ENCODE measurements around the gene MAPK6. TPM values are rescaled to one million over a fixed set of nuclear protein-coding genes. Genes with fewer than 3 reads are reported as not detected.

MAPK6 gene
- total and polyA plus RNA-seq, 9 of the 15 experiments (the other 6 are each of a cell fraction or from before 2014, with no cell fraction given) = 28.5 to 97.1 (median 74.0) TPM

DNA sequence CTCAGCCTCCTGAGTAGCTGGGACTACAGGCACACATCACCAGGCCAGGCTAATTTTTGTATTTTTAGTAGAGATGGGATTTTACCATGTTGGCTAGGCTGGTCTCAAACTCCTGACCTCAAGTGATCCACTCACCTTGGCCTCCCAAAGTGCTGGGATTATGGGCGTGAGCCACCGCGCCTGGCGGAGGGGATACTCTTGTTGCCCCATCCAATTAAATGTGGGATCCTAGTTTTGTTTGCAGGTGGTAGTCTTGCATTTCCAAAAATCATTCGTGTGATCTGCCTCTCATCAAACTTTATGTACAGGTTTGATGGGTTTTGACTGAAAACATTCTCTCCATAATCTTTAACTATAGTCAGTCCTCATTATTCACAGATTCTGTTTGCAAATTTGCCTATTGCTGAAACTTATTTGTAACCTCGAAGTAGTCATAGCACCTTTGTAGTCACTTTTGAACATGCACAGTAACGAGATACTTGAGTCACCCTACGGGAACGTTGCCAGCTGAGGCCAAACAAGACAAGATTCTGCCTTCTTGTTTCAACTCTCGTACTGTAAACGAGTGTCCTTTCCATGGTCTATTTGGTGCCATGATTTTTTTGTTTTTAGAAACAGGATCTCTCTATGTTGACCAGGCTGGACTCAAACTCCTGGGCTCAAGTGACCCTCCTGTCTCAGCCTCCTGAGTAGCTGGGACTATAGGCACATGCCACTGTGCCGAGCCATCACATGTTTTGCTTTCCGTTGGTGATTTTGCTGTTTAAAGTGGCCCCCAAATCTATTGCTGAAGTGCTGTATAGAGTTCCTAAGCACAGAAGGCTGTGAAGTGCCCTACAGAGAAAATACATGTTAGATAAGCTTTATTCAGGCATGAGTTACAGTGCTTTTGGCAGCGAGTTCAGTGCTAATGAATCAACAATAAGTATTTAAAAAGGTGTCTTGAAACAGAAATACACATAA lies 8.1 kb upstream of the MAPK6 start (continued):
- TF ChIP-seq, protein P1, sequence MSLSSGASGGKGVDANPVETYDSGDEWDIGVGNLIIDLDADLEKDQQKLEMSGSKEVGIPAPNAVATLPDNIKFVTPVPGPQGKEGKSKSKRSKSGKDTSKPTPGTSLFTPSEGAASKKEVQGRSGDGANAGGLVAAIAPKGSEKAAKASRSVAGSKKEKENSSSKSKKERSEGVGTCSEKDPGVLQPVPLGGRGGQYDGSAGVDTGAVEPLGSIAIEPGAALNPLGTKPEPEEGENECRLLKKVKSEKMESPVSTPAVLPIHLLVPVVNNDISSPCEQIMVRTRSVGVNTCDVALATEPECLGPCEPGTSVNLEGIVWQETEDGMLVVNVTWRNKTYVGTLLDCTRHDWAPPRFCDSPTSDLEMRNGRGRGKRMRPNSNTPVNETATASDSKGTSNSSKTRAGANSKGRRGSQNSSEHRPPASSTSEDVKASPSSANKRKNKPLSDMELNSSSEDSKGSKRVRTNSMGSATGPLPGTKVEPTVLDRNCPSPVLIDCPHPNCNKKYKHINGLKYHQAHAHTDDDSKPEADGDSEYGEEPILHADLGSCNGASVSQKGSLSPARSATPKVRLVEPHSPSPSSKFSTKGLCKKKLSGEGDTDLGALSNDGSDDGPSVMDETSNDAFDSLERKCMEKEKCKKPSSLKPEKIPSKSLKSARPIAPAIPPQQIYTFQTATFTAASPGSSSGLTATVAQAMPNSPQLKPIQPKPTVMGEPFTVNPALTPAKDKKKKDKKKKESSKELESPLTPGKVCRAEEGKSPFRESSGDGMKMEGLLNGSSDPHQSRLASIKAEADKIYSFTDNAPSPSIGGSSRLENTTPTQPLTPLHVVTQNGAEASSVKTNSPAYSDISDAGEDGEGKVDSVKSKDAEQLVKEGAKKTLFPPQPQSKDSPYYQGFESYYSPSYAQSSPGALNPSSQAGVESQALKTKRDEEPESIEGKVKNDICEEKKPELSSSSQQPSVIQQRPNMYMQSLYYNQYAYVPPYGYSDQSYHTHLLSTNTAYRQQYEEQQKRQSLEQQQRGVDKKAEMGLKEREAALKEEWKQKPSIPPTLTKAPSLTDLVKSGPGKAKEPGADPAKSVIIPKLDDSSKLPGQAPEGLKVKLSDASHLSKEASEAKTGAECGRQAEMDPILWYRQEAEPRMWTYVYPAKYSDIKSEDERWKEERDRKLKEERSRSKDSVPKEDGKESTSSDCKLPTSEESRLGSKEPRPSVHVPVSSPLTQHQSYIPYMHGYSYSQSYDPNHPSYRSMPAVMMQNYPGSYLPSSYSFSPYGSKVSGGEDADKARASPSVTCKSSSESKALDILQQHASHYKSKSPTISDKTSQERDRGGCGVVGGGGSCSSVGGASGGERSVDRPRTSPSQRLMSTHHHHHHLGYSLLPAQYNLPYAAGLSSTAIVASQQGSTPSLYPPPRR (CRISPR knock-in tag; IDR thresholded peaks at IDR 0.05; ENCODE audit: borderline replicate concordance) = no peak
- TF ChIP-seq MAFF (IDR thresholded peaks at IDR 0.05; ENCODE audit: low read length) (no peak), STAT6 (CRISPR knock-in tag; IDR thresholded peaks at IDR 0.05) (no peak), COPS2 (conservative IDR thresholded peaks at IDR 0.05) (no peak), SAP30 (IDR thresholded peaks at IDR 0.05; ENCODE audit: borderline replicate concordance, insufficient read depth, low read depth, low read length, poor library complexity, severe bottlenecking) (no peak), NCOA4 (IDR thresholded peaks at IDR 0.05; ENCODE audit: partially characterized antibody) (no peak), ZNF764 (CRISPR knock-in tag; IDR thresholded peaks at IDR 0.05; ENCODE audit: low read depth) (no peak), GATAD2A (IDR thresholded peaks at IDR 0.05) (peak; percentile 10; the same call in 1 of the 2 replicates), ZFP30 (CRISPR knock-in tag; IDR thresholded peaks at IDR 0.05; ENCODE audit: borderline replicate concordance) (no peak), TAF9B (IDR thresholded peaks at IDR 0.05; ENCODE audit: partially characterized antibody) (peak; percentile 11)
- TF ChIP-seq, protein P2, sequence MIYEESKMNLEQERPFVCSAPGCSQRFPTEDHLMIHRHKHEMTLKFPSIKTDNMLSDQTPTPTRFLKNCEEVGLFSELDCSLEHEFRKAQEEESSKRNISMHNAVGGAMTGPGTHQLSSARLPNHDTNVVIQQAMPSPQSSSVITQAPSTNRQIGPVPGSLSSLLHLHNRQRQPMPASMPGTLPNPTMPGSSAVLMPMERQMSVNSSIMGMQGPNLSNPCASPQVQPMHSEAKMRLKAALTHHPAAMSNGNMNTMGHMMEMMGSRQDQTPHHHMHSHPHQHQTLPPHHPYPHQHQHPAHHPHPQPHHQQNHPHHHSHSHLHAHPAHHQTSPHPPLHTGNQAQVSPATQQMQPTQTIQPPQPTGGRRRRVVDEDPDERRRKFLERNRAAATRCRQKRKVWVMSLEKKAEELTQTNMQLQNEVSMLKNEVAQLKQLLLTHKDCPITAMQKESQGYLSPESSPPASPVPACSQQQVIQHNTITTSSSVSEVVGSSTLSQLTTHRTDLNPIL (CRISPR knock-in tag; IDR thresholded peaks at IDR 0.05) = no peak
- TF ChIP-seq, protein P3, sequence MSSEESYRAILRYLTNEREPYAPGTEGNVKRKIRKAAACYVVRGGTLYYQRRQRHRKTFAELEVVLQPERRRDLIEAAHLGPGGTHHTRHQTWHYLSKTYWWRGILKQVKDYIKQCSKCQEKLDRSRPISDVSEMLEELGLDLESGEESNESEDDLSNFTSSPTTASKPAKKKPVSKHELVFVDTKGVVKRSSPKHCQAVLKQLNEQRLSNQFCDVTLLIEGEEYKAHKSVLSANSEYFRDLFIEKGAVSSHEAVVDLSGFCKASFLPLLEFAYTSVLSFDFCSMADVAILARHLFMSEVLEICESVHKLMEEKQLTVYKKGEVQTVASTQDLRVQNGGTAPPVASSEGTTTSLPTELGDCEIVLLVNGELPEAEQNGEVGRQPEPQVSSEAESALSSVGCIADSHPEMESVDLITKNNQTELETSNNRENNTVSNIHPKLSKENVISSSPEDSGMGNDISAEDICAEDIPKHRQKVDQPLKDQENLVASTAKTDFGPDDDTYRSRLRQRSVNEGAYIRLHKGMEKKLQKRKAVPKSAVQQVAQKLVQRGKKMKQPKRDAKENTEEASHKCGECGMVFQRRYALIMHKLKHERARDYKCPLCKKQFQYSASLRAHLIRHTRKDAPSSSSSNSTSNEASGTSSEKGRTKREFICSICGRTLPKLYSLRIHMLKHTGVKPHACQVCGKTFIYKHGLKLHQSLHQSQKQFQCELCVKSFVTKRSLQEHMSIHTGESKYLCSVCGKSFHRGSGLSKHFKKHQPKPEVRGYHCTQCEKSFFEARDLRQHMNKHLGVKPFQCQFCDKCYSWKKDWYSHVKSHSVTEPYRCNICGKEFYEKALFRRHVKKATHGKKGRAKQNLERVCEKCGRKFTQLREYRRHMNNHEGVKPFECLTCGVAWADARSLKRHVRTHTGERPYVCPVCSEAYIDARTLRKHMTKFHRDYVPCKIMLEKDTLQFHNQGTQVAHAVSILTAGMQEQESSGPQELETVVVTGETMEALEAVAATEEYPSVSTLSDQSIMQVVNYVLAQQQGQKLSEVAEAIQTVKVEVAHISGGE (CRISPR knock-in tag; IDR thresholded peaks at IDR 0.05) = no peak

Measured in K562 (cell line).